HepG2 (cell line): ENCODE data around the gene CROT.

Experiments used
- FOXA1 ChIP-seq, 2 experiments: fragments of 450-650 bp in 1 of 2; sonication (generic) in 1 of 2; formaldehyde crosslinking in 1 of 2; IDR thresholded peaks; 2 replicates each; pipeline versions ENCODE4 v1.4.0 to v1.6.1; 2016 to 2020; ENCODE audit warnings: missing genetic modification reagents in 1 of 2
- POLR2G ChIP-seq: fragments of 200-400 bp; formaldehyde crosslinking; IDR thresholded peaks from 2 replicates; pipeline ENCODE4 v1.6.1; 2018; ENCODE audit warnings: mild to moderate bottlenecking, low read depth, low read length, moderate library complexity
- ZNF615 ChIP-seq: sonication (generic); formaldehyde crosslinking; IDR thresholded peaks from 2 replicates; pipeline ENCODE4 v1.5.0; 2020; ENCODE audit warnings: mild to moderate bottlenecking, missing genetic modification reagents, borderline replicate concordance

DNA sequence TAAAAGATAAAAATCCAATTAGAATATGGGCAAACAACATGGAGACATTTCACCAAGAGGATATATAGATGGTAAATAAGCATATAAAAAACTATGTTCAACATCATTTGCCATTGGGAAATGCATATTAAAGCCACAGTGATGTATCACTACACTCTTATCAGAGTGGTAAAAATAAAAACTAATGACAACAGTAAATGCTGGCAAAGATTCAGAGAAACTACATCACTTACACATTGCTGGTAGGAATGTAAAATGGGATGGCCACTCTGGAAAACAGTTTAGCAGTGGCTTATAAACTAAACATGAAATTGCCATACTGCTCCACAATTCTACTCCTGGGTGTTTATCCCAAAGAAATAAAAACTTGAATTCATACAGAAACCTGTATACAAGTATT, 59.2 kb downstream of the CROT start:
- TF ChIP-seq POLR2G: no peak
- TF ChIP-seq ZNF615 (CRISPR knock-in tag): no peak
- TF ChIP-seq FOXA1 (IDR thresholded peaks at IDR 0.05): no peak
- TF ChIP-seq FOXA1 (CRISPR knock-in tag; IDR thresholded peaks at IDR 0.05): no peak
